K562 (cell line): ENCODE data around the gene DNM1. TPM values are rescaled to one million over a fixed set of nuclear protein-coding genes. Genes with fewer than 3 reads are reported as not detected.

Source experiments
- ATF7 ChIP-seq: fragments of 450-650 bp; IDR thresholded peaks from 2 replicates; pipeline ENCODE4 v1.7.1; 2014; ENCODE audit warnings: mild to moderate bottlenecking, moderate library complexity
- BHLHE40 ChIP-seq: IDR thresholded peaks from 2 replicates; pipeline ENCODE4 v1.6.1; 2011; ENCODE audit warnings: low read length, improper control_type of control experiment
- BRD4 ChIP-seq: fragments of 200-600 bp; sonication (generic); IDR thresholded peaks from 2 replicates; pipeline ENCODE4 v1.6.1; 2017; ENCODE audit warnings: inconsistent platforms
- CC2D1A ChIP-seq: fragments of 450-650 bp; IDR thresholded peaks from 2 replicates; pipeline ENCODE4 v1.6.1; 2017; ENCODE audit warnings: mild to moderate bottlenecking
- COPS2 ChIP-seq: fragments of 450-650 bp; conservative IDR thresholded peaks from 2 replicates; pipeline ENCODE4 v1.6.1; 2016; ENCODE audit warnings: mild to moderate bottlenecking, moderate library complexity
- ELF1 ChIP-seq: fragments of 200-800 bp; sonication (Bioruptor generic); IDR thresholded peaks from 2 replicates; pipeline ENCODE4 v1.6.1; 2016; ENCODE audit warnings: missing genetic modification characterization, missing compliant biosample characterization
- GTF2E2 ChIP-seq: fragments of 200-800 bp; sonication (Bioruptor generic); IDR thresholded peaks from 2 replicates; pipeline ENCODE4 v1.6.1; 2016; ENCODE audit warnings: missing genetic modification characterization, missing compliant biosample characterization
- MECOM ChIP-seq: fragments of 250-450 bp; sonication (Bioruptor Pico); IDR thresholded peaks from 2 replicates; pipeline ENCODE4 v1.8.0; 2022; ENCODE audit warnings: inconsistent platforms
- NCOA1 ChIP-seq: fragments of 450-650 bp; IDR thresholded peaks from 2 replicates; pipeline ENCODE4 v1.6.1; 2016; ENCODE audit warnings: low read depth
- NFE2L1 ChIP-seq: fragments of 450-650 bp; IDR thresholded peaks from 2 replicates; pipeline ENCODE4 v1.6.1; 2016; ENCODE audit warnings: missing genetic modification characterization, low read depth, mild to moderate bottlenecking, missing compliant biosample characterization, moderate library complexity, borderline replicate concordance
- NR1H2 ChIP-seq: sonication (generic); formaldehyde crosslinking; IDR thresholded peaks from 2 replicates; pipeline ENCODE4 v1.4.0; 2020; ENCODE audit warnings: mild to moderate bottlenecking, missing genetic modification reagents
- RBM25 ChIP-seq: fragments of 200-400 bp; formaldehyde crosslinking; IDR thresholded peaks from 2 replicates; pipeline ENCODE4 v1.6.1; 2018; ENCODE audit warnings: low read length, low read depth, moderate library complexity; ENCODE audit not compliant: severe bottlenecking
- SNRNP70 ChIP-seq: fragments of 200-400 bp; formaldehyde crosslinking; optimal IDR thresholded peaks from 2 replicates; pipeline ENCODE3; 2017; ENCODE audit warnings: low read depth, low read length
- TBP ChIP-seq: optimal IDR thresholded peaks from 2 replicates; pipeline ENCODE3; 2011; ENCODE audit warnings: low read depth, low read length, improper control_type of control experiment
- ZFP36 ChIP-seq: fragments of 150-350 bp; IDR thresholded peaks from 2 replicates; pipeline ENCODE4 v1.6.1; 2018; ENCODE audit warnings: low read length, low read depth; ENCODE audit not compliant: partially characterized antibody
- ZNF830 ChIP-seq: fragments of 250-450 bp; sonication (Bioruptor Pico); IDR thresholded peaks from 2 replicates; pipeline ENCODE4 v1.5.0; 2021; ENCODE audit warnings: mild to moderate bottlenecking
- polyA plus RNA-seq, 8 experiments: library from polyadenylated mRNA; depleted of rRNA in 4 of 8; stranded (reverse) in 5 of 8; unstranded in 3 of 8; fragments of >200 nt; fragmentation: Nextera tagmentation in 2 of 8; fragmentation: Illumina TruSeq in 1 of 8; extraction: Ambion mirVana in 2 of 8; extraction: Trizol in 1 of 8; gene quantifications; 2 replicates each; pipeline versions ENCODE4 v1.2.1 to v1.2.3, GENCODE V29; 2011 to 2014; ENCODE audit warnings: inconsistent platforms in 1 of 8, missing spikeins in 1 of 8
- total RNA-seq, 7 experiments: library from RNA; depleted of rRNA in 6 of 7; stranded (reverse); fragments of >200 nt in 6 of 7; fragmentation: Illumina TruSeq in 2 of 7; extraction: Trizol in 2 of 7; gene quantifications; 2 replicates each; pipeline versions ENCODE4 v1.2.1 to v1.2.3, GENCODE V29; 2011 to 2021; ENCODE audit warnings: low replicate concordance in 1 of 7
- TF ChIP-seq, protein P1 (sequence below): fragments of 450-650 bp; IDR thresholded peaks from 2 replicates; pipeline ENCODE4 v1.6.1; 2017; ENCODE audit warnings: antibody characterized with exemption
- TF ChIP-seq, protein P2 (sequence below): fragments of 250-450 bp; sonication (Bioruptor Pico); IDR thresholded peaks from 2 replicates; pipeline ENCODE4 v1.5.0; 2021
- TF ChIP-seq, protein P3 (sequence below): sonication (generic); formaldehyde crosslinking; IDR thresholded peaks from 2 replicates; pipeline ENCODE4 v1.8.1; 2023; ENCODE audit warnings: missing genetic modification reagents, mild to moderate bottlenecking, borderline replicate concordance
- TF ChIP-seq, protein P4 (sequence below): fragments of 250-450 bp; sonication (Bioruptor Pico); IDR thresholded peaks from 2 replicates; pipeline ENCODE4 v1.8.0; 2022; ENCODE audit warnings: moderate library complexity, mild to moderate bottlenecking, inconsistent platforms

Gene DNM1
- total and polyA plus RNA-seq, 9 of the 15 experiments (the other 6 are each of a cell fraction or from before 2014, with no cell fraction given) = 0.39 to 23.1 (median 9.1) TPM

GRCh38 chr9:128297221-128297773 is 94.1 kb downstream of the DNM1 start (continued):
- TF ChIP-seq, protein P1, sequence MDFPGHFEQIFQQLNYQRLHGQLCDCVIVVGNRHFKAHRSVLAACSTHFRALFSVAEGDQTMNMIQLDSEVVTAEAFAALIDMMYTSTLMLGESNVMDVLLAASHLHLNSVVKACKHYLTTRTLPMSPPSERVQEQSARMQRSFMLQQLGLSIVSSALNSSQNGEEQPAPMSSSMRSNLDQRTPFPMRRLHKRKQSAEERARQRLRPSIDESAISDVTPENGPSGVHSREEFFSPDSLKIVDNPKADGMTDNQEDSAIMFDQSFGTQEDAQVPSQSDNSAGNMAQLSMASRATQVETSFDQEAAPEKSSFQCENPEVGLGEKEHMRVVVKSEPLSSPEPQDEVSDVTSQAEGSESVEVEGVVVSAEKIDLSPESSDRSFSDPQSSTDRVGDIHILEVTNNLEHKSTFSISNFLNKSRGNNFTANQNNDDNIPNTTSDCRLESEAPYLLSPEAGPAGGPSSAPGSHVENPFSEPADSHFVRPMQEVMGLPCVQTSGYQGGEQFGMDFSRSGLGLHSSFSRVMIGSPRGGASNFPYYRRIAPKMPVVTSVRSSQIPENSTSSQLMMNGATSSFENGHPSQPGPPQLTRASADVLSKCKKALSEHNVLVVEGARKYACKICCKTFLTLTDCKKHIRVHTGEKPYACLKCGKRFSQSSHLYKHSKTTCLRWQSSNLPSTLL = no peak
- TF ChIP-seq MECOM (CRISPR knock-in tag) = peak; percentile 62; the same call in 1 of the 2 replicates
- TF ChIP-seq, protein P2, sequence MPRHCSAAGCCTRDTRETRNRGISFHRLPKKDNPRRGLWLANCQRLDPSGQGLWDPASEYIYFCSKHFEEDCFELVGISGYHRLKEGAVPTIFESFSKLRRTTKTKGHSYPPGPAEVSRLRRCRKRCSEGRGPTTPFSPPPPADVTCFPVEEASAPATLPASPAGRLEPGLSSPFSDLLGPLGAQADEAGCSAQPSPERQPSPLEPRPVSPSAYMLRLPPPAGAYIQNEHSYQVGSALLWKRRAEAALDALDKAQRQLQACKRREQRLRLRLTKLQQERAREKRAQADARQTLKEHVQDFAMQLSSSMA (CRISPR knock-in tag) = no peak; the same call in 1 of the 2 replicates
- TF ChIP-seq GTF2E2 (tag) = no peak
- no peak for TF ChIP-seq NR1H2 (CRISPR knock-in tag)
- 0 out of 2 replicates have a peak, but pooled peaks have one; percentile 86 for TF ChIP-seq ZNF830 (CRISPR knock-in tag)
- TF ChIP-seq, protein P3, sequence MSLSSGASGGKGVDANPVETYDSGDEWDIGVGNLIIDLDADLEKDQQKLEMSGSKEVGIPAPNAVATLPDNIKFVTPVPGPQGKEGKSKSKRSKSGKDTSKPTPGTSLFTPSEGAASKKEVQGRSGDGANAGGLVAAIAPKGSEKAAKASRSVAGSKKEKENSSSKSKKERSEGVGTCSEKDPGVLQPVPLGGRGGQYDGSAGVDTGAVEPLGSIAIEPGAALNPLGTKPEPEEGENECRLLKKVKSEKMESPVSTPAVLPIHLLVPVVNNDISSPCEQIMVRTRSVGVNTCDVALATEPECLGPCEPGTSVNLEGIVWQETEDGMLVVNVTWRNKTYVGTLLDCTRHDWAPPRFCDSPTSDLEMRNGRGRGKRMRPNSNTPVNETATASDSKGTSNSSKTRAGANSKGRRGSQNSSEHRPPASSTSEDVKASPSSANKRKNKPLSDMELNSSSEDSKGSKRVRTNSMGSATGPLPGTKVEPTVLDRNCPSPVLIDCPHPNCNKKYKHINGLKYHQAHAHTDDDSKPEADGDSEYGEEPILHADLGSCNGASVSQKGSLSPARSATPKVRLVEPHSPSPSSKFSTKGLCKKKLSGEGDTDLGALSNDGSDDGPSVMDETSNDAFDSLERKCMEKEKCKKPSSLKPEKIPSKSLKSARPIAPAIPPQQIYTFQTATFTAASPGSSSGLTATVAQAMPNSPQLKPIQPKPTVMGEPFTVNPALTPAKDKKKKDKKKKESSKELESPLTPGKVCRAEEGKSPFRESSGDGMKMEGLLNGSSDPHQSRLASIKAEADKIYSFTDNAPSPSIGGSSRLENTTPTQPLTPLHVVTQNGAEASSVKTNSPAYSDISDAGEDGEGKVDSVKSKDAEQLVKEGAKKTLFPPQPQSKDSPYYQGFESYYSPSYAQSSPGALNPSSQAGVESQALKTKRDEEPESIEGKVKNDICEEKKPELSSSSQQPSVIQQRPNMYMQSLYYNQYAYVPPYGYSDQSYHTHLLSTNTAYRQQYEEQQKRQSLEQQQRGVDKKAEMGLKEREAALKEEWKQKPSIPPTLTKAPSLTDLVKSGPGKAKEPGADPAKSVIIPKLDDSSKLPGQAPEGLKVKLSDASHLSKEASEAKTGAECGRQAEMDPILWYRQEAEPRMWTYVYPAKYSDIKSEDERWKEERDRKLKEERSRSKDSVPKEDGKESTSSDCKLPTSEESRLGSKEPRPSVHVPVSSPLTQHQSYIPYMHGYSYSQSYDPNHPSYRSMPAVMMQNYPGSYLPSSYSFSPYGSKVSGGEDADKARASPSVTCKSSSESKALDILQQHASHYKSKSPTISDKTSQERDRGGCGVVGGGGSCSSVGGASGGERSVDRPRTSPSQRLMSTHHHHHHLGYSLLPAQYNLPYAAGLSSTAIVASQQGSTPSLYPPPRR = no peak
- TF ChIP-seq ATF7 = no peak
- TF ChIP-seq TBP = peak; percentile 44
- no peak for TF ChIP-seq NFE2L1 (tag)
- no peak for TF ChIP-seq BHLHE40
- no peak for TF ChIP-seq COPS2
- TF ChIP-seq, protein P4, sequence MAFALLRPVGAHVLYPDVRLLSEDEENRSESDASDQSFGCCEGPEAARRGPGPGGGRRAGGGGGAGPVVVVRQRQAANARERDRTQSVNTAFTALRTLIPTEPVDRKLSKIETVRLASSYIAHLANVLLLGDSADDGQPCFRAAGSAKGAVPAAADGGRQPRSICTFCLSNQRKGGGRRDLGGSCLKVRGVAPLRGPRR (CRISPR knock-in tag) = no peak
- no peak for TF ChIP-seq ELF1
- TF ChIP-seq NCOA1 = no peak
- TF ChIP-seq RBM25 = peak; percentile 97
- TF ChIP-seq SNRNP70 = no peak
- peak; percentile 96 for TF ChIP-seq ZFP36
- TF ChIP-seq BRD4 = no peak
- TF ChIP-seq CC2D1A = no peak
